NCI-H510A treated with DMSO at 0.1 percent for 48 hours (cell line): ENCODE data around the gene CTIF.

ENCODE experiments used
- DNase-seq: peaks from one replicate; lab custom pipeline; 2025; lab: John Stamatoyannopoulos, UW

The CTIF gene

DNA sequence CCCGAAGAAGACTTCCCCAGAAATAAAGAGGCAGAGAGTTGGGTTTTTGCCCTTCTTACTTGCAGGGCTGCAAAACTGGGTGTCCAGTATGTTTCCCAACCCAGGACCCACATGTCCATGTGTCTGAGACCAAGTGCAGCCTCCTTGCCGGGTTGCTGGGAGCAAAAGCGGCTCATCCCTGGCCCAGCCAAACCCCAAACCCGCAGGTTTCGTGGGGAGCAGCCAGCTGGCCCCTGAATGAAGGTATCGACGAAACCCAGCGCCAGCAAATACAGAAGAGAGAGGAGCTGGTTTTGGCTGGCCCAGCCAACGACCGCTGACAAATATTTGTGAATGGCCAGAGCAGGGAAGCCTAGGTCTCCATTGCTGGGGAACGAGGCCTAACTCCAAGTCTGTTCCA lies 214.9 kb downstream of the CTIF start:
- no peak for DNase-seq

DNA sequence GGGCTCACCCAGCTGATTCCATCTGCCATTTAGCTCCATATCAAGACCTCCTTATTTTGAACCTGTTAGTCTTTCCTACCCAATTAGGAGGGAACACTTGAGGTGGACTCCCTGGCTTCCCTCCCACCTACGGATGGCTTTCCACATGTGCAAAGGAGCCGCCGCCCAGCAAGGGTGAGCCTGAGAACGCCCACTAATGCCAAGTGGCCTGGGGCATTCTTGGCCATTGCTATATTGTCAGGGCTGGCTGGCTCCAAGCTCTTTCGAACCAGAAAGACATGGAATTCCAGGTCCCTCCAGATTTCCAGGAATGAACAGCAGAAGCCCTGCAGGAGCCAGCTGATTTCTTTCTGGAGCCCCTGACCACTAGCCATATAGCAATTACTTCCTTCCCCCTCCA lies 215.7 kb downstream of the CTIF start:
- DNase-seq, result no peak

DNA sequence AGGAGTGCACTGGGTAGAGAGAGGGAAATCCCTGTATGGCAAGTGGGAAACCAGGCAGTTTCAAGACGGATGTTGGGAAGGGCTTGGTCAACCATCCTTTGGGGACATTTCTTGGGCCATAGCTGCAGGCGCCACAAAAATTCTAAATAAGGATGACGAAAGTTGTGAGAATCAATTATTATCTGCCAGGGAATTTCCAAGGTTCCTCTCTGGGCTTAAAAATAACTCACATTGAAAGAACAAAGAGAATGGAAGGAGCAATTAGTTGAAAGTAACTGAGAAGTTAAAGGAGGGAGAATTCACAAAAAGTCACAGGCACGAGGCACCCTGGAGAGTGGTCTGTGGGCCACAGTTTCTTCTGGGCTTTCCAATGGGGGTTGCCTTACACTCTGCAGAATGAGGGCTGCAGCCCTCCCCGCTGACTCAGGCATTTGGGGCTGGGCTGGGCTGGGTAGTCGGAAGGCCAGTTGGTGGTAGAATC lies 216.2 kb downstream of the CTIF start:
- DNase-seq, result no peak

DNA sequence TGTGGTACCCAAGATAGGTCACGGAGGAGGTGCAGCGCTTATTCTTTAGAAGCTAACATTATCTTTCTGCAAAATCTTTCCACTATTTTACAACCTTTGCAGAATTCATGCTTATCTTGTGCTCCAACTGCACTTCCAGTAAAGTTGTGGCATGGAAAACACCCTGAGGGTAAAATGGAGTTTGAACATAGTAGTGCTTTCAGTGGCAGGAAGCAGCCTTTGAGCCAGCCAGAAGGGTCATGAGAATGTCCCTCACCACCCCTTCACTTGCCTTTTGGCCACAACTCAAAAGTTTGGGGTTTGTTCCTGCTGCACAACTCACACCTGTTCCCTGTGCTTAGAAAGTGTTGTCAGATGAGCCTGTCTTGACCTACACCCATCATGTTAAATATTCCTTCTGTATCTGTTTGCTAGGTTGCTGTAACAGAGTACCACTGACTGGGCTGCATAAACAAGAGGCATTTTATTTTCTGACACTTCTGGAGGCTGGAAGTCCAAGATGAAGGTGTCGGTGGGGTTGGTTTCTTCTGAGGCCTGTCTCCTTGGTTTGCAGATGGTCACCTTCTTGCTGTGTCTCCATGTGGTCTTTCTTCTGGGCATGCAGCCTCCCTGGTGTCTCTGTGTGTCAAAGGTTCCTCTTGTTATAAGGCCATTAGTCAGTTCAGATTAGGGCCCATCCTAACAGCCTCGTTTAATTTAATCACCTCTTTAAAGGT lies 217.8 kb downstream of the CTIF start:
- no peak for DNase-seq

DNA sequence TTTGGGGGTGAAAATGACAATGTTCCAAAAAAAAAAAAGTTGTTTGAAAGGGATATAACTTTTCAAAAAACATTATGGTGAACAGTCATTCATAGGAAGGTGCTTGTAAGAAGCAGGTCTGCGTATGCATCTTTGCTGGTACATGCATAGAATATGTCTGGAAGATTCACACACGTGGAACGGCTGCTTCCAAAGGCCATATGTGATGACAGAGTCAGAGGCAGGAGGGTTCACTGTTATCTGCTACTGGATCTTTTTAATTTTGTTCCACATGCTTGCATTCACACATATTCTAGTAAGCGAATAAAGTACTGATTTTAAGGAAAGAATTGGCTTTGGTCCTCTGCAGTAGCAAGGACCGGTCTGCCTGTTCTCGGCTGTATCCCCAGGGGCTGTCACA lies 218.5 kb downstream of the CTIF start:
- DNase-seq, result no peak

DNA sequence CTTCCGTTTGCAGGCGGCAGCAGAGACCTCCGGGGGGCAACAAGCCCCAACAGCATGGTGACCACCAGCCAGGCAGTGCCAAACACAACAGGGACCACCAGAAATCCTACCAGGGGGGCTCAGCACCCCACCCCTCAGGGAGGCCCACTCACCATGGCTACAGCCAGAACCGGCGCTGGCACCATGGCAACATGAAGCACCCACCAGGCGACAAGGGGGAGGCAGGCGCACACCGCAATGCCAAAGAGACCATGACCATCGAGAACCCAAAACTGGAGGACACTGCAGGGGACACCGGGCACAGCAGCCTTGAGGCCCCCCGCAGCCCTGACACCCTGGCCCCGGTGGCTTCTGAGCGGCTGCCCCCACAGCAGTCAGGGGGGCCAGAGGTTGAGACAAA lies 219.1 kb downstream of the CTIF start:
- no peak for DNase-seq

DNA sequence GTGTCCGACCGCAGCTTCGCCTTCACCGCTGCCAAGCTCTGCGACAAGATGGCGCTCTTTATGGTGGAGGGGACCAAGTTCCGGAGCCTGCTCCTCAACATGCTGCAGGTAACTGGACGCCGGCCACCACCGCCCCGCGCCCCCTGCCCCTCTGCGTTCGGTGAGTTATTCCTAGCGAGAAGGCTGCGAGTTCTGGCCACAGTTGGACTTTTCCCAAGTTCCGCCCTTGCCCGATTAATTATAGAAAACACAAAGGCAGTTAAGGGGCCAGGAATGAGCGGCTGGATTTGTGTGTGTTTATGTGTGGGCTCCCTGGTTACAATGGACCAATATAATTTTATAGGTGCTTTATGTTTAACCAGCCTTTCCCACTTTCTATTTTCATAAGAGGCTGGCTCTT lies 222.8 kb downstream of the CTIF start:
- DNase-seq, result no peak

DNA sequence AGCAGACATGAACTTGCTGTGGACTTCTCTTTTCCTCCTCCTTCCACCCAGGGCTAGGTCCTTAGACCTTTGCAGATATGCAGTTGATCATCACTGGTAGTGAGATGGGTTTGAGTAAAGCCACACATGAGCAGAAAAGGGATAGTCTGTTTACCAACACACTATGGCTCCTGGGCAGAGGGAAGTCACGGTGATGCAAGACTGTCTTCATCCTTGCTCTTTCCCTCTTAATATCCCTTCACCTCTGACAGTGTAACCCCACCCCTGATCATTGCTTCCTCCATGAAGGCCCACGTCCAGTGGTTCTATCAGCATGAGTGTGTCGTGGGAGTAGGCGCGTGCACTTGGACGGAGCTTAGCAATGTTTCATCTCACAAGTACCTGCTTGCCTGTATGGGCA lies 223.2 kb downstream of the CTIF start:
- DNase-seq, result no peak

DNA sequence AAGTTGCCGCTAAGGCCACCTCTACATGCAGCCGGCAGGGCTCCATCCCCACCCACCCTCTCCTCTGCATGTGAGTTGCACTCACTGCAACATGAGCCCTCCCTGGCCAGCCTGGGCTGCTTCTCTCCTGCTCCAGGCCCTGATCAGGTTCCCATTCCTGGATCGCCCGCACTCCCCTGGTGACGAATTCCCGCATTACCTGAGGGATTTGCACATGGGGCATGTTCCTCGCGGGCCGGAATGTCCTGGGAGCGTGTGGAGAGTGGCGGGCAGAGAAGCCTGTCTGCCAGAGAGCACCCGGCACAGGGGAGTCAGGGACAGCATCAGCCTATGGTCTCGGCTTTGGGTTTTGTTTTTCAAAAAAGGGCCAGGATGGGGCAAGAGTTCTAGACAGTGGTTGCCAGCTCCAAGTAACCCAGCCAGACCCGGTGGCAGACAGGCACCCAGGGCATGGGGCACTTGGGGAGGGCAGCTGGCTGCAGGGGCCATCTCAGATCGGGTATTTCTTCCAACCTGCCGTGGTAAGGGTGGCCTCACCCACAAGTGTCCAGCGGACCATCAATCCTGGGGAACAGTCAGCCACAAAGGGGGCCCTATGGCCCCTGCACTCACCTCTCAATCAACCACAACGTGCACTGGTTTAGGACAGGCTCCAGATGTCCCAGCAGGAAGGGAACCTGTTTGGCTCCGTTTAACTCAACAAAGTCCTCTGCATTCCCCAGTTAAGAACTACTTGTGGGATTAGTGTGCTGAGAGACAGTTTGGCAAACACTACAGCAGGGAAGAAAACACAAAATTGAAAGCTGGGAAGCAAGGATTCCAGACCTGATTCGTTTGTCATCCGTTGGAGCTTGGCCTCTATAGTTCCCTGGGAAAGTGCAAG lies 224.2 kb downstream of the CTIF start:
- DNase-seq, result no peak

DNA sequence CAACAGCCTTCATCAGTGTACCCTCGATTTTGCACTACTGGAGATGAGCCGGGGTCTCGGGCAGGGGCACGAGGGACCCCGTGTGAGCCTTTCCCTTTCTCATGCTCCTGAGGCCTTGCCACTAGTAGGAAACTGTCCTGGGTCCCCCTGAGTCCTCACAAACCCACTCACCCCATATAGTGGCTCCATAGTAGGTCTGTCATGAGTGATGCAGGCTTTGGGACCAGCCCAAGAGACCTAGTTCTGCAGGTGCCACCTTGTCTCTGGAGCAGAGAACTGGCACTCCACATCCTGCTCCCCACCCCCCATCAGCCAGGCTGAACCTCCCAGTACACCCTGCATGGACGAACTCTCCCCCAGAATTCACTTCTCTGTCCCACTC lies 224.9 kb downstream of the CTIF start:
- DNase-seq, result no peak

DNA sequence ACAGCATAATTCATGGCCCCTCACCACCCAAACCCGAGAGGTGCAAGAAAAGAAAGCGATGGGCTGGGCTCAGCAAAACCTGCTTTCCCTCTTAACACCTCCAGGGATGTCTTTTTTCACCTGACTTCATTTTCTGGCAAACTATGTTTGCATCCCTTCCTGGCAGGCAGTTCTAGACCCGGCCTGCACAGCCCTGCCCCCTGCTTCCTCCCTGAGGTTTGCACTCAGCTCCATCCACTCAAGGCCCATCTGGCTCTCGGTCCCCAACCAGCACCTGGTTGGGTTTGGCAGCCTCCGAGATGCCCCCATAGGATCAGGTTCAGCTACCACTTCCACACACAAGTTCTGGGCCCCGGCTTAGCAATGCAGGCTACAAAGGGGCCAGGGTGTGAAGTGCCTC lies 226.2 kb downstream of the CTIF start:
- DNase-seq, result no peak

DNA sequence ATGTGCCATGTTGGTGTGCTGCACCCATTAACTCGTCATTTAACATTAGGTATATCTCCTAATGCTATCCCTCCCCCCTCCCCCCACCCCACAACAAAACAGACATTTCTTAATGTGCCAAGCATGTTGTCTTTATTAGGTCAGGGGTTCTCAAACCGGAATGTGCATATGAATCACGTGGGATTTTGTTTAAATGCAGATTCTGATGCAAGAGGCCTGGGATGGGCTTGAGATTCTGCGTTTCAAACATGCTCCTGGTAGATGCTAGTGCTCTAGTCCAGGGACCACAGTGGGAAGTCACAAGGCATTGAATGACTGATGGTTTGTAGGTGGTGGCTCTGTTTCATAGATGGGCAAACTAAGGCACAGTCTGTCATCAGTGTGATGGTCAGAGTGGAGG lies 227.2 kb downstream of the CTIF start:
- DNase-seq, result no peak

DNA sequence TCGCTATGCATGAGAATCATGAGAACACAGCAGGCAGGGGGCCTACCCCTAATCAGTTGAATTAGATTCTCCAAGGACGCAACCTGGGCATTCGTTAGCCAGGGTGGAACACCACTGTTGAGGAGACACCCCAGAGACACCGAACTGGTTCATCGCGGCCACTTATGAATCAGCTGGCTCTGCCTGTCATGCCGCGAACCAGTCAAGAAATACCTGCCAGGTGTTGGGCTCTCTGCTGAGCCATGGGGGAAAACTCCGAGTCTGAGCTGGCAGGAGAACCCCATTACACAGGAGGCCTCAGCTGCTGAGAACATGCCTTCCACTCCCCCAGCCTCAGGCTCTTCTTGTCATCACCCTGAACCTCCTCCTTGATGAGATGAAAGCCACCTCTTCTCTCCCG lies 227.7 kb downstream of the CTIF start:
- no peak for DNase-seq

DNA sequence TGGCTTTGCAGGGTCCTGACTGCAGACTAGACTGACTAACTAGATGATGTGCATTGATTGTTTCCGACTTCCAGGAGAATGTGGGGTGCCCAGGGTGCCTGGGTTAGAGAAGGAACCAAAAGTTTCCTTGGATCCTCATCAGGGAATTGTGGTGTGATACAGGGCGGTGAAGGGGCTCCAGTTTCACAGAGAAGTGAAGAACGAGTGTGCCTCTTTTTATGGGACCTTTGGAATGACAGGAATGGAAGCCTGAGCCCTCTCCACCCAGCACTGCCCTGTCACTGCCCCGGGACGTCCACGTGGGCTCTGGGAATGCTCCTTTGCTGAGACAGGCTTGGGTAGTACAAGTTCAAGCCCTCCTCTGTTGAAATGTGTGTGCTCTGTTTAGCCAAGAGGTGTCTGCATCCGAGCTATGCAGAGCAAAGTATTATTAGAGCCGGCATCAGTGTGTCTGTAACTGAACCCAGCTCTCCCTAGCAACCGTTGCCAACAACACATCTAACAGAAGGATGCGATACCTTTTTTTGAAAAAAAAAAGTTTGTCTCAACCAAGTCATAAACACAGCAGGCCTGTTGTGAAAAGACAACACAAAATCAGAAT lies 228.4 kb downstream of the CTIF start:
- DNase-seq, result no peak

DNA sequence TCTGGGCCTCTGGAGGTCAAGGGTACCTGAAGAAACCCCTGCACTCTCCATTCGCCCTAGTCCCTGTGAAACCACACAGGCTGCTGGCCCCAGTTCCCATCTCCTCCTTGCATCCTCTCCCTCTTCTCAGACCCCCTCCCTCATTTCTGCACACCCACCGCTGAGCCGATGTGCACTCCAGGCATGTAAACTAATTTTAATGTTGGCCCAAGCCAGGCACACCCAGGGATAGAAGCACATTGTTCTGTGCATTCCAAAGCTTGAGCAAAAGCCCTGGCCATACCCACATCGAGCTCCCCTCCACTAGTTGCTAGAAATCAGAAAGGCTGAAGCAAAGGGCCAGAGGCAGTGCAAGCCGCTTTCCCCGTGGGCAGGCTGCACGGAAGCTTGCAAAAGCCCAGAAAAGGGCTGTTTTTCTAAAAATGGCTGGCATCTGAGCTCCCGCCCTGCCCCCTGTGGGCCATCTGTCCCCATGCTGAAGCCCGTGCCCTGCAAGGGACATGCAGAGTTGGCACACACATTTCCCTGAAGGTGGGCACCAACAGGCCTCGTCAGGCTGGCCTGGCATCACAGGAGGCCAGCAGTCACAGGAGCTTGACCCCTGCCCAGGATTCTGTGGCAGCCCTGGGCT lies 230.3 kb downstream of the CTIF start:
- DNase-seq, result no peak

DNA sequence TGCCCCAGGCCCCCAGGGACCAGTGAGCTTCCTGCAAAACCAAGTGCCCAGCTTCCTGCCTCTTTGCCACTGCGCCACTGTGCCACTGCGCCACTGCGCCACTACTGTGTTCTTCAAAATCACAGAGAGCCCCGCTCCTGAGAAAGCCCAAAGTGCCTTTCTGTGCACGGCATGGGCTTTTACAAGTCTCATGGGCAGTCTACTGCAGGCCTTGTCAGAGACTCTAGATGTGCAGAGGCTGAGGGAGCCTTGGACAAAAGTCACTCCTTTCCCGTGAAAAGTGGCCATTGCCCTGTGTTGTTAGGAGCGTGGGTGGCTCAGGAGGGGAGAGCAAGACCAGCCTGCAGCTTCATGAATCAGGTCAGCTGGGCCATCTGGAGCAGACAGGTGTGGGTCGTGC lies 231.4 kb downstream of the CTIF start:
- no peak for DNase-seq

DNA sequence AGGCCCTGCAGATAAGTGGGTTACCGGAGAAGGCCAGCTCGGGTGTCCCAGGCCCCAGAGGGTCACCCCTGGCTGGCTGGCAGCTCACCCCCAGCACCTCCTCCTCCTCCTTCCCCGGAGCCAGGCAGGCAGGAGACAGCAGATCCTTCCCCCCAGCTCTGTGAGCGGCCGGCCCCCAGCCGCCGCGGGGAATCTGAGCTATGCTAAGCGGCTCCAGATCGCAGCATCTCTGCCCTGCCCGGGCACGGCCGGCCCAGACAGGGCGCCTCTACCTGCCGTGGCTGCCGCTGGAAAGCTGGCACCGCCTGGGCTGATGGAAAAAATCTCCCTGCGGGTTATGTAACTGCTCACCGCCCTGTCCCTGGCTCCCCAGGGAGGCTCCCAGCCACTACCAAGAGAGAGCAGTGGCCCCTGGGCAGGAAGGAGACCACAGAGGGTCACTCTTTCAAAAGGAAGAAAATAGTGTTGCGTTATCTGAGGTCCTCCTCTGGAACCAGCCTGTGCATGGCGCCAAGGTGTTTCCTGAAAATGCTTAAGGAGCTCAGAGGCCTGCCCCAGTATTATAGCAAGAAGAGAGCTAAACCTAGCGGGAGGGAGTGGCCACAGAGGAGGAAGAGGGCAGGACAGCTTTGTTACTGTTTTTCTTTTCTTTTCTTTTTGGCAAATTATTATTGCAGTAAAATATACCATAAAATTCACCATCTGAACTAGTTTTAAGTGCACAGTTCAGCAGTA lies 233.0 kb downstream of the CTIF start:
- DNase-seq, result no peak

DNA sequence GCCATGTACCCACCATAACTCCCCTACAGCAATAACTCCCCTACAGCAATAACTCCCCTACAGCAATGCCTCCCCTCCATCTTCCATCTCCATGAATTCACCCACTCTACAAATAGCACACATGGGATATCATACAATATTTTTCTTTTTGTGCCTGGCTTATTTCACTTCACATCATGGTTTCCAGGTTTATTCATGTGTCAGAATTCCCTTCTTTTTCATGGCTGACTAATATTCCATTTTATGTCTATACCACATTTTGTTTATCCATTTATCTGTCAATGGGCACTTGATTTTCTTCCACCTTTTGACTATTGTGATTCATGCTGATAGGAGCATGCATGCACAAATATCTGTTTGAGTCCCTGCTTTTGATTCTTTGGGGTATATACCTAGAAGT lies 233.6 kb downstream of the CTIF start:
- no peak for DNase-seq

DNA sequence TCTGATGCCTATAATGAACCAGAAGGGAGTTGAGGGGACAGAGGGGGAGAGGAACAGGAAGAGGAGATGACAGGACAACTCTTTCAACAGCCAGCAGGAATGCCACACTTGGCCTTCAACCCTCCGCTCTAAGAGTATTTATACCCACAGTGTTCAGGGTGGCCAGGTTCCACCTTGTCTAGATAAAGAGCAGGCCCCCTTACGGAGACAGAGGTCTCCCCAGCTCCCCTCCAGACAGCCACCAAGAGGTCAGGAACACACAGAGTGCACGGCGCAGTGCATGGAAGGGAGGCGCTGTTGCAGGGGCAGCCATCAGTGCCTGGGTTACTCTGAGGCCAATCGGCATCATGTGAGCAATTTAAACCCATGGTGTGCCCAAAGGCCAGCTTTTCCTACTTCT lies 235.0 kb downstream of the CTIF start:
- DNase-seq, result no peak

DNA sequence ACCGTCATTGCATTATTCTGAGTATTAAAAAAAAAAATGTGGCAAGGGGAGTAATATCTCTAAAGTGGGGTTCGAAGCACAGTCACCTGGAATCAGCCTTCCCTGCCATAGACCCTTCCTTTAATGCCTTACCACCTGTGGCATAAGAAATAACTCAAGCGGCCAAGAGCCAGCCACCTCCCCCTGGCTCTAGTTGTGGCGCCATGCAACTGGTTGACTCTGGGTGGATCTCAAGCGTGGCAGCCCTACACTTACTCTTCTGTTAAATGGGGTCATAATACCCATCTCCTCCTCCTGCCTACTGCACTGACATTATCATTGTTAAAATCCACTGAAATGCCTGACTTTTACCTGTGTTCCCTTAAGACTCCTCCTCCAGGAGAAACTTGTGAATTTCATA lies 236.1 kb downstream of the CTIF start:
- no peak for DNase-seq

DNA sequence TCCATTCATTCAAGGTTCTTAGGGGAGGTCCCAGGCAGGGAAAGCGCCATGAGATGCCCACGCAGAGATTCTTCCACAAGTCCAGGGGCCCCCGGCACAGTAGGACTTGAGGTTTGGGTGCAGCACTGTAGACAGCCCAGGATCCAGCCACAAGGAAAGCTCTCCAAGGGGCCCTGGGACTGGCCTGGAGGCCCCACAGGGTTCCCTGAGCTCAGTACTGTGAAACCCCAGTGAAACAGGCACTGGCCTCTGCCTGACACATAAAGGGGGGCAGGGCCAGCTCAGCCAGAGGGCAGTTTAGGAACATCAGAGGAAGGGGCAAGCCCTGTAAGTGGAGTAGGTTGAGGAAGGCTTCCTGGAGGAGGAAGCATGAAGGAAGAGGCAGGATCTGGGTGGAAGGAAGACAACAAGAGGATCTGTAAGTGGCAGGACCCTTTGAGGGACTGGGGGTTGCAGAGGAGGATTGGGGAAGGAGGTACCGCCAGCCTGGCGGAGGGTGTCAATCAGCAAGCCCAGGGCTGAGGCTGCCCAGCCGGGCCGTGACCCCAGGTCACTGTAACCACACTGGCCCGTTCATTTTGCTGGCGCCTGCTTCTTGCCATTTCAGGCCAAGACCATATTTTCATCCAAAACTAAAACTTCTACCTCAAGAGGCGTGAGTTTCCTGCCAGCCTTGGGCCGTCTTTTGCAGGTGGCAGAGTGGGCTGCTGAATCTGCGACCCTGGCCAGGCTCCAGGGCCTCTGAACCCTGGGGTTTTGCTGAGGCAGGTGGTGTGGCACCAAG lies 236.7 kb downstream of the CTIF start:
- DNase-seq, result no peak
